GM12878 (cell line): ENCODE measurements around the gene CFAP74. TPM values are rescaled to one million over a fixed set of nuclear protein-coding genes. Genes with fewer than 3 reads are reported as not detected.

ENCODE experiments used
- CHD1 ChIP-seq: IDR thresholded peaks from 2 replicates; pipeline ENCODE4 v1.6.1; 2012; ENCODE audit warnings: low read depth, low read length, improper control_type of control experiment
- CHD2 ChIP-seq: IDR thresholded peaks from 2 replicates; pipeline ENCODE4 v1.6.1; 2011; ENCODE audit warnings: low read depth, low read length, improper control_type of control experiment, borderline replicate concordance
- KLF5 ChIP-seq: fragments of 450-650 bp; IDR thresholded peaks from 2 replicates; pipeline ENCODE4 v1.6.1; 2014; ENCODE audit warnings: mild to moderate bottlenecking; ENCODE audit not compliant: partially characterized antibody
- SPI1 ChIP-seq: IDR thresholded peaks from 2 replicates; pipeline ENCODE4 v1.6.1; 2011; ENCODE audit warnings: low read depth, mild to moderate bottlenecking, low read length, moderate library complexity, borderline replicate concordance; ENCODE audit not compliant: insufficient read depth
- polyA plus RNA-seq, 11 experiments: library from polyadenylated mRNA; depleted of rRNA in 4 of 11; unstranded in 6 of 11; stranded (reverse) in 5 of 11; fragments of >200 nt; fragmentation: Nextera tagmentation in 4 of 11; fragmentation: Illumina TruSeq in 1 of 11; extraction: Ambion mirVana in 4 of 11; extraction: Trizol in 1 of 11; gene quantifications; 1 replicate in 1 of 11; 2 replicates in 10 of 11; pipeline versions ENCODE4 v1.2.1 to v1.2.3, GENCODE V29; 2011 to 2016; ENCODE audit warnings: inconsistent platforms in 2 of 11, missing spikeins in 2 of 11, low read depth in 1 of 11
- total RNA-seq, 4 experiments: library from RNA; depleted of rRNA in 3 of 4; stranded (reverse); fragments of >200 nt in 3 of 4; fragmentation: Illumina TruSeq in 1 of 4; extraction: Trizol in 1 of 4; gene quantifications; 2 replicates each; pipeline versions ENCODE4 v1.2.1 to v1.2.3, GENCODE V29; 2013 to 2021
- TF ChIP-seq, protein P1 (sequence below): fragments of 450-650 bp; IDR thresholded peaks from 2 replicates; pipeline ENCODE4 v1.6.1; 2017; ENCODE audit warnings: mild to moderate bottlenecking, moderate library complexity
- TF ChIP-seq, protein P2 (sequence below): fragments of 450-650 bp; IDR thresholded peaks from 2 replicates; pipeline ENCODE4 v1.6.1; 2016; ENCODE audit warnings: mild to moderate bottlenecking, moderate library complexity, borderline replicate concordance

The CFAP74 gene
- total and polyA plus RNA-seq, 10 of the 15 experiments (the other 5 are each of a cell fraction or from before 2014, with no cell fraction given), result 0.01 TPM; not detected in 9

DNA sequence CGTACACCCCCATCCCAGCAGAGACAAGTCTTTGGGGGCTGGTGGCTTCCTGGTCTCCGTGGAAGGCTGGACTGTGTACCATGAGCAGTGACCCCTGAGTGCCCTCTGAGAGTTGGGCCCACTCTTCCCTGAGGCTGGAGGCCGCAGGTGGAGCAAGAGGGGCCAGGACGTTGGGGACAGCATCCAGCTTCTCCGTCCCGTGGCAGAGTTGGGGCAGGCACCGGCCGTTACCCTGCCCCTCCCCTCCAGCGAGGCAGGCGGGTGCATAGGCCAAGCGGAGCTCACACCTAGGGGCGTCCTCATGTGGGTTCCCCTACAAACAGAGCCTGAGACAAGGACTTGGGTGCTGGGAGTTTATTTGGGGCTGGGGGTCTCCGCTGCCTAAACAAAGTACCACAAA is 29.6 kb upstream of the CFAP74 start (continued):
- TF ChIP-seq, protein P1, sequence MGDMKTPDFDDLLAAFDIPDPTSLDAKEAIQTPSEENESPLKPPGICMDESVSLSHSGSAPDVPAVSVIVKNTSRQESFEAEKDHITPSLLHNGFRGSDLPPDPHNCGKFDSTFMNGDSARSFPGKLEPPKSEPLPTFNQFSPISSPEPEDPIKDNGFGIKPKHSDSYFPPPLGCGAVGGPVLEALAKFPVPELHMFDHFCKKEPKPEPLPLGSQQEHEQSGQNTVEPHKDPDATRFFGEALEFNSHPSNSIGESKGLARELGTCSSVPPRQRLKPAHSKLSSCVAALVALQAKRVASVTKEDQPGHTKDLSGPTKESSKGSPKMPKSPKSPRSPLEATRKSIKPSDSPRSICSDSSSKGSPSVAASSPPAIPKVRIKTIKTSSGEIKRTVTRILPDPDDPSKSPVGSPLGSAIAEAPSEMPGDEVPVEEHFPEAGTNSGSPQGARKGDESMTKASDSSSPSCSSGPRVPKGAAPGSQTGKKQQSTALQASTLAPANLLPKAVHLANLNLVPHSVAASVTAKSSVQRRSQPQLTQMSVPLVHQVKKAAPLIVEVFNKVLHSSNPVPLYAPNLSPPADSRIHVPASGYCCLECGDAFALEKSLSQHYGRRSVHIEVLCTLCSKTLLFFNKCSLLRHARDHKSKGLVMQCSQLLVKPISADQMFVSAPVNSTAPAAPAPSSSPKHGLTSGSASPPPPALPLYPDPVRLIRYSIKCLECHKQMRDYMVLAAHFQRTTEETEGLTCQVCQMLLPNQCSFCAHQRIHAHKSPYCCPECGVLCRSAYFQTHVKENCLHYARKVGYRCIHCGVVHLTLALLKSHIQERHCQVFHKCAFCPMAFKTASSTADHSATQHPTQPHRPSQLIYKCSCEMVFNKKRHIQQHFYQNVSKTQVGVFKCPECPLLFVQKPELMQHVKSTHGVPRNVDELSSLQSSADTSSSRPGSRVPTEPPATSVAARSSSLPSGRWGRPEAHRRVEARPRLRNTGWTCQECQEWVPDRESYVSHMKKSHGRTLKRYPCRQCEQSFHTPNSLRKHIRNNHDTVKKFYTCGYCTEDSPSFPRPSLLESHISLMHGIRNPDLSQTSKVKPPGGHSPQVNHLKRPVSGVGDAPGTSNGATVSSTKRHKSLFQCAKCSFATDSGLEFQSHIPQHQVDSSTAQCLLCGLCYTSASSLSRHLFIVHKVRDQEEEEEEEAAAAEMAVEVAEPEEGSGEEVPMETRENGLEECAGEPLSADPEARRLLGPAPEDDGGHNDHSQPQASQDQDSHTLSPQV, result no peak
- TF ChIP-seq, protein P2, sequence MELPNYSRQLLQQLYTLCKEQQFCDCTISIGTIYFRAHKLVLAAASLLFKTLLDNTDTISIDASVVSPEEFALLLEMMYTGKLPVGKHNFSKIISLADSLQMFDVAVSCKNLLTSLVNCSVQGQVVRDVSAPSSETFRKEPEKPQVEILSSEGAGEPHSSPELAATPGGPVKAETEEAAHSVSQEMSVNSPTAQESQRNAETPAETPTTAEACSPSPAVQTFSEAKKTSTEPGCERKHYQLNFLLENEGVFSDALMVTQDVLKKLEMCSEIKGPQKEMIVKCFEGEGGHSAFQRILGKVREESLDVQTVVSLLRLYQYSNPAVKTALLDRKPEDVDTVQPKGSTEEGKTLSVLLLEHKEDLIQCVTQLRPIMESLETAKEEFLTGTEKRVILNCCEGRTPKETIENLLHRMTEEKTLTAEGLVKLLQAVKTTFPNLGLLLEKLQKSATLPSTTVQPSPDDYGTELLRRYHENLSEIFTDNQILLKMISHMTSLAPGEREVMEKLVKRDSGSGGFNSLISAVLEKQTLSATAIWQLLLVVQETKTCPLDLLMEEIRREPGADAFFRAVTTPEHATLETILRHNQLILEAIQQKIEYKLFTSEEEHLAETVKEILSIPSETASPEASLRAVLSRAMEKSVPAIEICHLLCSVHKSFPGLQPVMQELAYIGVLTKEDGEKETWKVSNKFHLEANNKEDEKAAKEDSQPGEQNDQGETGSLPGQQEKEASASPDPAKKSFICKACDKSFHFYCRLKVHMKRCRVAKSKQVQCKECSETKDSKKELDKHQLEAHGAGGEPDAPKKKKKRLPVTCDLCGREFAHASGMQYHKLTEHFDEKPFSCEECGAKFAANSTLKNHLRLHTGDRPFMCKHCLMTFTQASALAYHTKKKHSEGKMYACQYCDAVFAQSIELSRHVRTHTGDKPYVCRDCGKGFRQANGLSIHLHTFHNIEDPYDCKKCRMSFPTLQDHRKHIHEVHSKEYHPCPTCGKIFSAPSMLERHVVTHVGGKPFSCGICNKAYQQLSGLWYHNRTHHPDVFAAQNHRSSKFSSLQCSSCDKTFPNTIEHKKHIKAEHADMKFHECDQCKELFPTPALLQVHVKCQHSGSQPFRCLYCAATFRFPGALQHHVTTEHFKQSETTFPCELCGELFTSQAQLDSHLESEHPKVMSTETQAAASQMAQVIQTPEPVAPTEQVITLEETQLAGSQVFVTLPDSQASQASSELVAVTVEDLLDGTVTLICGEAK, result no peak
- TF ChIP-seq CHD2 (no peak), KLF5 (no peak), CHD1 (no peak), SPI1 (no peak)
